Neural cell (in vitro differentiated cells): ENCODE results near the gene HS3ST2. TPM values are rescaled to one million over a fixed set of nuclear protein-coding genes. Genes with fewer than 3 reads are reported as not detected.

Source experiments
- H2AFZ ChIP-seq: fragments of 200-600, 300-800 bp; sonication (generic), shearing (Covaris generic); 2 replicates; pipeline ENCODE4 v1.6.0; 2014; ENCODE audit warnings: low read depth, mild to moderate bottlenecking, antibody characterized with exemption, low read length, moderate library complexity
- H3F3A ChIP-seq: fragments of 200-600 bp; shearing (Covaris generic); 2 replicates; pipeline ENCODE4 v1.6.1; 2016; ENCODE audit warnings: mild to moderate bottlenecking, moderate library complexity, mixed read lengths, antibody characterized with exemption, low read length; ENCODE audit not compliant: insufficient read depth, poor library complexity, severe bottlenecking
- H3K27ac ChIP-seq: fragments of 200-600, 300-800 bp; sonication (generic), shearing (Covaris generic); 2 replicates; pipeline ENCODE4 v1.5.1; 2014; ENCODE audit warnings: mild to moderate bottlenecking, low read length, moderate library complexity
- H3K27me3 ChIP-seq: fragments of 300-800, 200-600 bp; sonication (generic), shearing (Covaris generic); 2 replicates; pipeline ENCODE4 v1.6.0; 2014; ENCODE audit warnings: mild to moderate bottlenecking, low read depth, low read length, moderate library complexity; ENCODE audit not compliant: insufficient read depth
- H3K36me3 ChIP-seq: fragments of 300-800, 200-600 bp; sonication (generic), shearing (Covaris generic); 2 replicates; pipeline ENCODE4 v1.5.1; 2014; ENCODE audit warnings: mild to moderate bottlenecking, antibody characterized with exemption, low read length, moderate library complexity; ENCODE audit not compliant: insufficient read depth
- H3K4me2 ChIP-seq: fragments of 300-800, 200-600 bp; sonication (generic), shearing (Covaris generic); 2 replicates; pipeline ENCODE4 v1.6.0; 2014; ENCODE audit warnings: mild to moderate bottlenecking, low read length
- H3K4me3 ChIP-seq: fragments of 300-800, 200-600 bp; sonication (generic), shearing (Covaris generic); 2 replicates; pipeline ENCODE4 v1.5.1; 2014; ENCODE audit warnings: mild to moderate bottlenecking, low read length, moderate library complexity
- H3K79me2 ChIP-seq: fragments of 200-600 bp; shearing (Covaris generic); replicated peaks from 2 replicates; pipeline ENCODE4 v1.6.0; 2014; ENCODE audit warnings: mild to moderate bottlenecking, low read length, moderate library complexity; ENCODE audit not compliant: insufficient read depth
- H3K9ac ChIP-seq: fragments of 300-800, 200-600 bp; sonication (generic), shearing (Covaris generic); 2 replicates; pipeline ENCODE4 v1.6.1; 2016; ENCODE audit warnings: mild to moderate bottlenecking, low read length, mixed read lengths
- H3K9me2 ChIP-seq: fragments of 200-600 bp; shearing (Covaris generic); 2 replicates; pipeline ENCODE4 v1.6.1; 2016; ENCODE audit warnings: mild to moderate bottlenecking, low read length, mixed read lengths; ENCODE audit not compliant: insufficient read depth
- H3K9me3 ChIP-seq: fragments of 200-600, 300-800 bp; sonication (generic), shearing (Covaris generic); 2 replicates; pipeline ENCODE4 v1.6.1; 2016; ENCODE audit warnings: mild to moderate bottlenecking, mixed run types, low read length, moderate library complexity, mixed read lengths
- H4K20me1 ChIP-seq: fragments of 200-600 bp; shearing (Covaris generic); 2 replicates; pipeline ENCODE4 v1.6.1; 2016; ENCODE audit warnings: mild to moderate bottlenecking, mixed run types; ENCODE audit not compliant: insufficient read depth
- EP300 ChIP-seq: fragments of 450-650 bp; conservative IDR thresholded peaks from 2 replicates; pipeline ENCODE4 v1.6.1; 2014; ENCODE audit warnings: antibody characterized with exemption, mild to moderate bottlenecking, moderate library complexity; ENCODE audit not compliant: poor library complexity, severe bottlenecking
- EZH2 ChIP-seq: fragments of 200-600, 300-800 bp; shearing (Covaris generic), sonication (generic); IDR thresholded peaks from 2 replicates; pipeline ENCODE4 v1.6.1; 2014; ENCODE audit warnings: antibody characterized with exemption, low read length, borderline replicate concordance, mild to moderate bottlenecking; ENCODE audit not compliant: insufficient read depth, poor library complexity, severe bottlenecking
- MXI1 ChIP-seq: fragments of 450-650 bp; conservative IDR thresholded peaks from 2 replicates; pipeline ENCODE4 v1.6.1; 2014; ENCODE audit warnings: antibody characterized with exemption, mild to moderate bottlenecking; ENCODE audit not compliant: poor library complexity, severe bottlenecking
- POLR2AphosphoS5 ChIP-seq: IDR thresholded peaks from 2 replicates; pipeline ENCODE4 v1.6.1; 2012
- RAD21 ChIP-seq: fragments of 450-650 bp; conservative IDR thresholded peaks from 2 replicates; pipeline ENCODE4 v1.6.1; 2014; ENCODE audit warnings: antibody characterized with exemption, mild to moderate bottlenecking, moderate library complexity
- SMC3 ChIP-seq: fragments of 450-650 bp; conservative IDR thresholded peaks from 2 replicates; pipeline ENCODE4 v1.6.1; 2014; ENCODE audit warnings: antibody characterized with exemption, mild to moderate bottlenecking, moderate library complexity; ENCODE audit not compliant: poor library complexity
- TAF1 ChIP-seq: IDR thresholded peaks from 2 replicates; pipeline ENCODE4 v1.6.1; 2012; ENCODE audit warnings: low read depth
- polyA plus RNA-seq: library from polyadenylated mRNA; depleted of rRNA; stranded (reverse); fragments of >200 nt; gene quantifications from 2 replicates; pipeline ENCODE4 v1.2.3, GENCODE V29; 2014
- TF ChIP-seq, protein P1 (sequence below): IDR thresholded peaks from 2 replicates; pipeline ENCODE4 v1.6.1; 2012; ENCODE audit warnings: borderline replicate concordance
- TF ChIP-seq, protein P2 (sequence below): fragments of 450-650 bp; IDR thresholded peaks from 2 replicates; pipeline ENCODE4 v1.5.1; 2014; ENCODE audit warnings: antibody characterized with exemption, mild to moderate bottlenecking, moderate library complexity; ENCODE audit not compliant: poor library complexity, severe bottlenecking

HS3ST2 gene
- polyA plus RNA-seq, 1 donor from 2014 or later, result 3.0 TPM

DNA sequence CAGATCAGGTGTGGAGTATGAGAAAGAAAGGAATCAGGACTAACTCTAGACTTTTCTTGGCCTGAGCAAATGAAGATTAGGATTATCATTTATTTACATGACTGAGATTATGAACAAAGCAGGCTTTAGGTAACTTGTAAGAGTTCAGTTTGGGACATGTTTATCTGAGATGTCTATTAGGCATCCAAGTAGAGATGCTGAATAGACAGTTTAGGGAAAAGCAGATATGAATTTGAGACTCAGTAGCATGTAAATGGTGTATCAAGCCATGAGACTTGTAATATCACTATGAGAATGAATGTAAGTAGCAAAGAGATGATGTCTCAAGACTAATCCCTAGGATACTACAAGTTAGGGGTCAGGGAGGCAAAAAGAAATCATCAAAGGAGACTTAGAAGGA, 8.6 kb upstream of the HS3ST2 start:
- Histone ChIP-seq H3K27me3 (peaks cover 4% of the 10 kb centered on the region), H3K9ac (no peak overlapping the region), H4K20me1 (no peaks in the 10 kb centered on the region), H3K27ac (no peak overlapping the region), H2AFZ (no peak overlapping the region), H3K9me3 (no peaks in the 10 kb centered on the region), H3F3A (no peaks in the 10 kb centered on the region), H3K4me3 (no peak overlapping the region), H3K36me3 (no peaks in the 10 kb centered on the region), H3K4me2 (no peak overlapping the region), H3K9me2 (no peaks in the 10 kb centered on the region), H3K79me2 (no peaks in the 10 kb centered on the region)
- TF ChIP-seq RAD21 (no peak), MXI1 (no peak), TAF1 (no peak), EP300 (no peak), POLR2AphosphoS5 (no peak), EZH2 (no peak), SMC3 (no peak)
- TF ChIP-seq, protein P1, sequence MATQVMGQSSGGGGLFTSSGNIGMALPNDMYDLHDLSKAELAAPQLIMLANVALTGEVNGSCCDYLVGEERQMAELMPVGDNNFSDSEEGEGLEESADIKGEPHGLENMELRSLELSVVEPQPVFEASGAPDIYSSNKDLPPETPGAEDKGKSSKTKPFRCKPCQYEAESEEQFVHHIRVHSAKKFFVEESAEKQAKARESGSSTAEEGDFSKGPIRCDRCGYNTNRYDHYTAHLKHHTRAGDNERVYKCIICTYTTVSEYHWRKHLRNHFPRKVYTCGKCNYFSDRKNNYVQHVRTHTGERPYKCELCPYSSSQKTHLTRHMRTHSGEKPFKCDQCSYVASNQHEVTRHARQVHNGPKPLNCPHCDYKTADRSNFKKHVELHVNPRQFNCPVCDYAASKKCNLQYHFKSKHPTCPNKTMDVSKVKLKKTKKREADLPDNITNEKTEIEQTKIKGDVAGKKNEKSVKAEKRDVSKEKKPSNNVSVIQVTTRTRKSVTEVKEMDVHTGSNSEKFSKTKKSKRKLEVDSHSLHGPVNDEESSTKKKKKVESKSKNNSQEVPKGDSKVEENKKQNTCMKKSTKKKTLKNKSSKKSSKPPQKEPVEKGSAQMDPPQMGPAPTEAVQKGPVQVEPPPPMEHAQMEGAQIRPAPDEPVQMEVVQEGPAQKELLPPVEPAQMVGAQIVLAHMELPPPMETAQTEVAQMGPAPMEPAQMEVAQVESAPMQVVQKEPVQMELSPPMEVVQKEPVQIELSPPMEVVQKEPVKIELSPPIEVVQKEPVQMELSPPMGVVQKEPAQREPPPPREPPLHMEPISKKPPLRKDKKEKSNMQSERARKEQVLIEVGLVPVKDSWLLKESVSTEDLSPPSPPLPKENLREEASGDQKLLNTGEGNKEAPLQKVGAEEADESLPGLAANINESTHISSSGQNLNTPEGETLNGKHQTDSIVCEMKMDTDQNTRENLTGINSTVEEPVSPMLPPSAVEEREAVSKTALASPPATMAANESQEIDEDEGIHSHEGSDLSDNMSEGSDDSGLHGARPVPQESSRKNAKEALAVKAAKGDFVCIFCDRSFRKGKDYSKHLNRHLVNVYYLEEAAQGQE, result no peak
- TF ChIP-seq, protein P2, sequence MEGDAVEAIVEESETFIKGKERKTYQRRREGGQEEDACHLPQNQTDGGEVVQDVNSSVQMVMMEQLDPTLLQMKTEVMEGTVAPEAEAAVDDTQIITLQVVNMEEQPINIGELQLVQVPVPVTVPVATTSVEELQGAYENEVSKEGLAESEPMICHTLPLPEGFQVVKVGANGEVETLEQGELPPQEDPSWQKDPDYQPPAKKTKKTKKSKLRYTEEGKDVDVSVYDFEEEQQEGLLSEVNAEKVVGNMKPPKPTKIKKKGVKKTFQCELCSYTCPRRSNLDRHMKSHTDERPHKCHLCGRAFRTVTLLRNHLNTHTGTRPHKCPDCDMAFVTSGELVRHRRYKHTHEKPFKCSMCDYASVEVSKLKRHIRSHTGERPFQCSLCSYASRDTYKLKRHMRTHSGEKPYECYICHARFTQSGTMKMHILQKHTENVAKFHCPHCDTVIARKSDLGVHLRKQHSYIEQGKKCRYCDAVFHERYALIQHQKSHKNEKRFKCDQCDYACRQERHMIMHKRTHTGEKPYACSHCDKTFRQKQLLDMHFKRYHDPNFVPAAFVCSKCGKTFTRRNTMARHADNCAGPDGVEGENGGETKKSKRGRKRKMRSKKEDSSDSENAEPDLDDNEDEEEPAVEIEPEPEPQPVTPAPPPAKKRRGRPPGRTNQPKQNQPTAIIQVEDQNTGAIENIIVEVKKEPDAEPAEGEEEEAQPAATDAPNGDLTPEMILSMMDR, result no peak

DNA sequence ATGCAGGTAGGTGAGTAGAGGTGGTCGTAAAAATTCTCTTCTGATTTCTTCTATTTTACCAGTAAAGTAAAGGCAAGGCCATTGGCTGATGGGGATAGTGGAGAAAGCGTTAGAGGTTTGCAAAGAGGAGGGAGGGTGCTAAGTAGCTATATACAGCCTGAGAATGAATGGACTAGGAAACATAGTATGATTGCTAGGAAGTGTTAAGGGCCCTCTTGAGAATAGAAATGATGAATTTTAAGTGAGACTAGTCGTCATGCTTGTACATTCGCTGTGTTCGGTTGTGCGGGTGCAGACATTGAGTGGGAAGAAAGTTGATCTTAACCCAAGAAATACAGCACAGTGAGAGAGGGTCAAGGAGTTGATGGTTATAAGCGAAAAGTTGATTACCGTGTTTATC, 7.2 kb upstream of the HS3ST2 start:
- no peak overlapping the region for H2AFZ ChIP-seq
- H3K79me2 ChIP-seq, result no peaks in the 10 kb centered on the region
- no peaks in the 10 kb centered on the region for H4K20me1 ChIP-seq
- H3K27ac ChIP-seq, result no peak overlapping the region
- H3K36me3 ChIP-seq, result no peaks in the 10 kb centered on the region
- H3K27me3 ChIP-seq, result peaks cover 19% of the 10 kb centered on the region
- no peaks in the 10 kb centered on the region for H3F3A ChIP-seq
- no peaks in the 10 kb centered on the region for H3K9me2 ChIP-seq
- H3K9me3 ChIP-seq, result no peaks in the 10 kb centered on the region
- no peak overlapping the region for H3K4me3 ChIP-seq
- no peak overlapping the region for H3K4me2 ChIP-seq
- H3K9ac ChIP-seq, result no peak overlapping the region
- no peak for TF ChIP-seq RAD21
- TF ChIP-seq POLR2AphosphoS5, result no peak
- no peak for TF ChIP-seq EZH2
- no peak for TF ChIP-seq SMC3
- TF ChIP-seq, protein P1, result no peak
- TF ChIP-seq, protein P2, result no peak
- TF ChIP-seq MXI1, result no peak
- TF ChIP-seq EP300, result no peak
- TF ChIP-seq TAF1, result no peak
